ENCODE measurements around the gene EIF4G1.

EIF4G1 gene

GRCh38 chr3:184349563-184350470 is 35.4 kb downstream of the EIF4G1 start:
- peak in 10 of 56 donors; percentile 5 to 47 (median 21) for DNase-seq

DNA sequence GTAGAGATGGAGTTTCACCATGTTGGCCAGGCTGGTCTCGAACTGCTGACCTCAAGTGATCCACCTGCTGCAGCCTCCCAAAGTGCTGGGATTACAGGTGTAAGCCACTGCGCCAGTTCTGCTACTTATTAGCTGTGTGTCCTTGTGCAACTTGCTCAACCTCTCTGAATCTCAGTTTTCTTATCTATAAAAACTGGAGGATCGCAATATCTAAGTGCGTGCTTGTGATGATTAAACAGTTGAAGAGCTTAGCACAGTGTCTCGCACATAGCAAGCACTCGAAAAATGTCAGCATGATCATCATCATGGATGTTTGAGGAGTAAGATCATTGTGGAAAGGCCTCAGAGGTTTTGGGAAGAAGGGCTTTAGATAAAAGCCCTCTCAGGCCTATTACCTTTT is 36.2 kb downstream of the EIF4G1 start:
- DNase-seq: no peak

- DNase-seq: no peak
These were observed 37.2 kb downstream of the EIF4G1 start for GRCh38 chr3:184351511-184352148.

DNA sequence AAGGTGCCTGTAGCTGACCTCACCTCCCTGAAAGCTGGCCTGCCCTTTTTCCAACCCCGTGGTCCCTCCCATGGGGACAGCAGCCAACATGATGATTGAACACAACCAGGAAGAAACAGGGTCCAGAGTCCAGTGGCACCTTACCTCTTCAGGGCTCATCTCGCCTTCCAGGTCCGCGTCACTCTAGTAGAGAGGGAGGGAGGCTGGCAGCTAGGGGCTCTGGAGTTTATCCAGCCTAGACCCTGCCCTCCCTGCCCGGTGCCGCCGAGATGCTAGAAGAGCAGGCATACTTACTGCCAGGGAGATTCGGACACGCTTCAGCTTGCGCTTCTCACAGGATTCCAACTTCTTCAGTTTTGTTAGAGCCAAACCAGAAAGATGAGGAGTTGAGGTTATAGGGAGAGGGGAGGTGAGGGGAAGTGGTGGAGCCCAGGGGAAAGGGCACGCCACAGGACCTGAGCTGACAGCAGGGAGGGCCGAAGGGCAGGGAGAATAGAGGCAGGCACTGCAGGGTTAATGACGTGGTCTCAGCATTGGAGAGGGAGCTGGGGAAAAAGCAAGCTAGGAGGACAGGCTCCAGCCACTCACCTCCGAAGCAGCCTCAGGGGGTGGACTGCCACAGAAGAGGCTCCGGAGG is 37.9 kb downstream of the EIF4G1 start:
- no peak for DNase-seq

DNA sequence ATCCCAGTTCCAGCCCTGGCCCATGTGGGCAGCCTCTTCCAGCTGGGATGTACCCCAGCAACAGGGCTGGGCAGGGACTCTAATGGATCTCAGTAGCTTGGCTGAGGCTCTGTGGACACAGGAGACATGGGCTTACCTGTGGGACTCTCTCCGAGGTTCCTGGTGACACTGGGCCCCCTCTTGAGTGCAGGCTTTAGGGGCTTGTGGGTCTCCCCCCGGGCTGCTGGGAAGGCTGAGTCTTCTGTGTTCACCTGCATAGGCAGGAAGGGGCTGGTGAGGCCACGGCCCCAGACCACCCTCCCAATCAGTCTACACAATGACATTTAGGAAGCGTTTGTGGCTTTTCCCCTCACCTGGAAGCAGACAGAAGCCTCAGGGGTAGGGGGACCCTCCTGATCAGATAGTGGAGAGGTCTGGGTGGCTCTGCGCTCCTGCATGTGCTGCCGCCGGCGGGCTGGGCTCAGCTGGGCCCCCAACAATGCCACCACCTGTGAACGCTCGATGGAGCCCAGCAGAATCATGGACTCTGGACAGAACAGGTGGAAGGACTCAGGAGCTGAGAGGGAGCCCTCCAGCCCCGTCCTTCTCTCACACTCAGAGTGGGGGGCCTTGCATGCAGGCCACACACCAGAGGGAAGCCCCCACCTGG is 38.6 kb downstream of the EIF4G1 start:
- DNase-seq: no peak

DNA sequence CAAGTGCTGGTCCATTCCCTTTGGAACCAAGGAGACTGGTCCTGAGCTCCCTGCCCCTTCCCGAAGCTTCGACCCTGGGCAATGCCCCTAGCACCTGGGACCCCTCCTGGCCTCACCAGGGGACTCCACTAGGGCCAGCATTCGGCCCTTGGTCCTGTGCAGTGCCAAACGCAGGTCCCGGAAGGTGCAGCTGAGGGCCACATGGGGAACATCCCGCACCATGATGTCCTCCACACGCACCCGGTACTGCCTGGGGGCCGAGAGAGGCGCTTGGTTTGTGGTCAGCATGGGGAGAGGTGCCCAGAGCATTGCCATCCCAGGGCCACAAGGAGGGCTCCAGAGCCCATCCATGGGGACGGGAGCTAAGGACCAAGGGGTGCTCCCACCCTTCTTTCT is 39.1 kb downstream of the EIF4G1 start:
- no peak for DNase-seq

GRCh38 chr3:184354121-184354728 is 39.8 kb downstream of the EIF4G1 start:
- DNase-seq: peak in 21 of 56 donors; percentile 13 to 67 (median 24)

DNA sequence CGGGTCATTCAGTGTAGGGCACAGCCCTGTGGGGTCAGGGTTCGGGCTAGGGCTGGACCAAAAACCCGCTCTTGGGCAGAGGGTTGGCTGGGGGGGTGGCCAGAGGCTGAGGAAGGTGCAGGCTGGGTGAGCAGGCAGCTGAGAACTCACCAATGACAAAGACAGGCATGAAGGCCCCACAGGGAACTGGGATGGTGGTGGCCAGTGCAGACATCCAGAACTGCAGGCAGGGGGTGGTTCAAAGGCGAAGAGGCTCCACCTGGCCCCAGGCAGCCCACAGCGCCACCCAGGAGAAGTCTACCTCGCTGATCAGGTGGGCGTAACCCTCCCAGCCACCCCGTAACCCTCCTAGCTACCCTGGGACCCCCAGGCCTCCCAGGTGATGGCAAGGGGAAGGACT is 40.3 kb downstream of the EIF4G1 start:
- DNase-seq: no peak

DNA sequence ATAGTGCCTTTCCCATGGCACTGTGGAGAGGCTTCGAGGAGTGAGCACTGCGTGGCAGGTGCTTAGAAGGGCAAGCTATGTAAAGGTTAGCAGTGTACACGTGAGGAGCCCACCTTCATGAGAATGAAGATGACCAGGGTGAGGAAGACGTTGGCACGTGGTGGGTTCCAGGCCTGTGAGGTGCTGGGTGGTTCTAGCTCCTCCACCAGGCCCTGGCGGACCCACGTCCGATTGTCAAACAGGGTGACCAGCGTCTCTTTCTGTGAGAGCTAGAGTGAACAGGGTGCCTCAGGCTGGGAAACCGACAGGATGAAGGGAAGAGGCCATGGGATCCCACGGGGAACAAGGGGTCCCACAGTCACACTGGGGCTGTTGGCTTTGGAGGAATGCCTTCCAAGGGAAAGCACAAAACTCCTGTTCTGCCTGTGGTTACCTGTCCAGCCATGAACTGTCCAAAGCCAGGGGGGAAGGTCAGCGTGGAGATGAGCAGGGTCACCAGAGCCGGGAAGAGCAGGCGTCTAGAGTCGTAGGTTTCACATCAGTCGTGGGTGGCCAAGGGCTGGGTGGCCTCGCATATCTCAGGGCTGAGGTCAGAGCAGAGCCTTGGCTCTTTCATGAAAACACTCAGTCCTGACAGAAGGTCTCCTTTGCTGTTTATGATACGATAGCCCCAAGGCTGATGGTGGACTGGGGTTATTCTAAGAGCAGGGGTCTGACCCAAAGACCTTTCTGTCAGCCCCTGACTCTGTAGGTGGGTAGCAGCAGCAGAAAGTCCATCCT is 41.0 kb downstream of the EIF4G1 start:
- no peak for DNase-seq

GRCh38 chr3:184357248-184358123 is 43.1 kb downstream of the EIF4G1 start:
- no peak for DNase-seq

- no peak for DNase-seq
These were observed 43.8 kb downstream of the EIF4G1 start for GRCh38 chr3:184358124-184358767.

- no peak for DNase-seq
These were observed 44.5 kb downstream of the EIF4G1 start for GRCh38 chr3:184358921-184359350.

DNA sequence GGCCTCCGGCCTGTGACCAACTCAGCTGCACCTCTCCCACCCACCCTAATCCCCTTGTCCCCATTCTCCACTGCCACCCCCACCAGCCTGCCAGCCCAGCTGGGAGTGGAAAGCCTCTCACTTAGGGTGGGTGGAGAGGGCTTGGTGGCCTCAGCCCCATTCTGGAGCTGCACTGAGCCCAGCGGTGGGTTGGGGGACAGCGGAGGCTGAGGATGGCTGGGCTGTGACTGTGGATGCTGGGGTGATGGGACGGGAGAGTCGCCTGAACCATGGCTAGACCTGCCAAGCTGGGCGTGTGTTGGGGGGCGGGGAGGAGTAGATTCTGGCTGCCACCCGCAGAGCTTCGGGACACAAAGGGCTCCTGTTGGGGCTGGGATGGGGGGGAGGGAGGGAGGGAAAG is 45.2 kb downstream of the EIF4G1 start:
- peak in 50 of 56 donors; percentile 6 to 85 (median 65) for DNase-seq

GRCh38 chr3:184360070-184360928 is 45.9 kb downstream of the EIF4G1 start:
- DNase-seq: peak in 12 of 56 donors; percentile 8 to 63 (median 28)

GRCh38 chr3:184360929-184361531 is 46.6 kb downstream of the EIF4G1 start:
- peak in 3 of 56 donors; percentile 37 to 54 (median 47) for DNase-seq

- peak in 51 of 56 donors; percentile 13 to 88 (median 62) for DNase-seq
These were observed 47.1 kb downstream of the EIF4G1 start, which contains the start of the genes CLCN2 and POLR2H for GRCh38 chr3:184361532-184361931. Gene CLCN2, minus strand, starts transcription at chr3:184361605. Its CDS starts 126 bp downstream, at chr3:184361479. Gene POLR2H, plus strand, starts transcription at chr3:184361710. Its CDS starts 1,783 bp downstream, at chr3:184363493.

All from nucleus accumbens (tissue), 56 donors.